NCI-H2196 (cell line): Measurements from ENCODE around the gene ITGB1.
"Not testable (repeated sequence)": the region's sequence is repeated elsewhere in the genome, so short reads cannot be mapped to it uniquely, and the experiment has no call there.

Experiments used
- DNase-seq: peaks from one replicate; lab custom pipeline; 2025; ENCODE audit not compliant: unreplicated experiment; lab: John Stamatoyannopoulos, UW

ITGB1 gene

GRCh38 chr10:32980558-32981468, 22.8 kb upstream of the ITGB1 start:
- DNase-seq = peak; percentile 84

GRCh38 chr10:32980242-32980557, 22.2 kb upstream of the ITGB1 start:
- no peak for DNase-seq

GRCh38 chr10:32979719-32980118, 21.7 kb upstream of the ITGB1 start:
- not testable (repeated sequence) for DNase-seq

GRCh38 chr10:32979041-32979440, 21.0 kb upstream of the ITGB1 start:
- no peak for DNase-seq

GRCh38 chr10:32977846-32978809, 20.1 kb upstream of the ITGB1 start:
- not testable (repeated sequence) for DNase-seq

GRCh38 chr10:32976338-32976737, 18.3 kb upstream of the ITGB1 start:
- DNase-seq = no peak

- no peak for DNase-seq
Measured at GRCh38 chr10:32972929-32973328, 14.9 kb upstream of the ITGB1 start.

GRCh38 chr10:32972460-32972859, 14.4 kb upstream of the ITGB1 start:
- no peak for DNase-seq

GRCh38 chr10:32971536-32972091, 13.6 kb upstream of the ITGB1 start:
- DNase-seq = no peak

- DNase-seq = no peak
Measured at GRCh38 chr10:32970910-32971309, 12.9 kb upstream of the ITGB1 start.

GRCh38 chr10:32964270-32964669, 6.2 kb upstream of the ITGB1 start:
- DNase-seq = no peak

GRCh38 chr10:32963096-32963495, 5.1 kb upstream of the ITGB1 start:
- no peak for DNase-seq

GRCh38 chr10:32962521-32962920, 4.5 kb upstream of the ITGB1 start:
- DNase-seq = no peak

GRCh38 chr10:32961895-32962369, 3.9 kb upstream of the ITGB1 start:
- DNase-seq = no peak

- DNase-seq = no peak
Measured at GRCh38 chr10:32961343-32961894, 3.4 kb upstream of the ITGB1 start.

GRCh38 chr10:32960022-32960421, 2.0 kb upstream of the ITGB1 start:
- DNase-seq = no peak

GRCh38 chr10:32959006-32959920, 1.2 kb upstream of the ITGB1 start:
- DNase-seq = no peak

GRCh38 chr10:32957341-32958084, 517 bp downstream of the ITGB1 start:
- no peak for DNase-seq
